GM12874 (cell line): ENCODE measurements around the gene CELA1.

Experiments used
- TF ChIP-seq, protein P1 (sequence below): IDR thresholded peaks from 2 replicates; pipeline ENCODE4 v1.5.1; 2011; ENCODE audit warnings: low read depth, mild to moderate bottlenecking, control low read depth, low read length, moderate library complexity; ENCODE audit not compliant: insufficient read depth

The CELA1 gene

DNA sequence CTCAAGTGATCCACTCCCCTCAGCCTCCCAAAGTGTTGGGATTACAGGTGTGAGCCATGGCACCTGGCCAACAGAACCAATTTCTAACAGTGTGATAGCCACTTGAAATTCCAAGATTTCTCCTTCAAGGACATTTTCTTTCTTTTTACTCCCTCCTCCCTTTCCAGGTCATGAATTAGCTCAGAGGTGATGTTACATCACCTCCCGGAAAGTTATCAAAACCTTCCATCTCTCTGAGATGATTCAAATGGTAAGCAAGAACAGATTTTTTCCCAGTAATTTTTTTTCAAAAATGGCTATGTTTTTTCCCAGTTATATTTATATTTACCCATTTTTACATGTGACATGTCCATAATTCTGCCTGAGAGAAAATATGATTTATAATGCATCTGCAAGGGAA is 60.6 kb downstream of the CELA1 start:
- TF ChIP-seq, protein P1, sequence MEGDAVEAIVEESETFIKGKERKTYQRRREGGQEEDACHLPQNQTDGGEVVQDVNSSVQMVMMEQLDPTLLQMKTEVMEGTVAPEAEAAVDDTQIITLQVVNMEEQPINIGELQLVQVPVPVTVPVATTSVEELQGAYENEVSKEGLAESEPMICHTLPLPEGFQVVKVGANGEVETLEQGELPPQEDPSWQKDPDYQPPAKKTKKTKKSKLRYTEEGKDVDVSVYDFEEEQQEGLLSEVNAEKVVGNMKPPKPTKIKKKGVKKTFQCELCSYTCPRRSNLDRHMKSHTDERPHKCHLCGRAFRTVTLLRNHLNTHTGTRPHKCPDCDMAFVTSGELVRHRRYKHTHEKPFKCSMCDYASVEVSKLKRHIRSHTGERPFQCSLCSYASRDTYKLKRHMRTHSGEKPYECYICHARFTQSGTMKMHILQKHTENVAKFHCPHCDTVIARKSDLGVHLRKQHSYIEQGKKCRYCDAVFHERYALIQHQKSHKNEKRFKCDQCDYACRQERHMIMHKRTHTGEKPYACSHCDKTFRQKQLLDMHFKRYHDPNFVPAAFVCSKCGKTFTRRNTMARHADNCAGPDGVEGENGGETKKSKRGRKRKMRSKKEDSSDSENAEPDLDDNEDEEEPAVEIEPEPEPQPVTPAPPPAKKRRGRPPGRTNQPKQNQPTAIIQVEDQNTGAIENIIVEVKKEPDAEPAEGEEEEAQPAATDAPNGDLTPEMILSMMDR: no peak

DNA sequence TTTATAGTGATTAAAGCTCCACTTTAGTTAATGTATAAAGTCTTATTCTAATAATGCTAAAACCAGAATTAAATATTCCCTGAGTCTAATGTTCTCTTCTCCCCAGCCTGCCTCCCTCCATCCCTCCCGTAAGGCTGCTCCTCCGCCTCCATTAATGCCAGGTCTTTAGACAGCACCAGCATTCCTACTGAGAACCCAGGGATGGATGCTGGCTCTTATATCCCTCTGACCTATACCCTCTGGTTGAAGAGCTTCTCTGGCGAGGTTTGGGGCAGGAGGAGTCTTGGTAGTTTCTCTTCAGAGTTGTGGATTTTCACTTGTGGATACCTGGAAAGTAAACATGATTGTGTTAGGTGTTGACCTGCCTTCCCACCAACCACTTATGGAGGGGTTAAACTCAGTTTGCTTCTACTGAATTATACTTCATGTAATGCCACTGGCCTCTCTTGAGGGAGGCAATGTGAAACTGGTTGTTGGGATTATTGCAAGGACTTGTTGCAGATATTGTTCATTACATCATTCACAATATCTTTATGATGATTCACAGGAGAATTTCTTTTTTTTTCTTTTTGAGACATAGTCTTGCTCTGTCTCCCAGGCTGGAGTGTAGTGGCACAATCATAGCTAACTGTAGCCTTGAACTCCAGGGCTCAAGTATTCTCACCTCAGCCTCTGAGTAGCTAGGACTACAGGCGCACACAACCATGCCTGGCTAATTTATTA is 65.1 kb downstream of the CELA1 start:
- TF ChIP-seq, protein P1: no peak
